ENCODE results near the gene PRKACA.

Gene PRKACA

DNA sequence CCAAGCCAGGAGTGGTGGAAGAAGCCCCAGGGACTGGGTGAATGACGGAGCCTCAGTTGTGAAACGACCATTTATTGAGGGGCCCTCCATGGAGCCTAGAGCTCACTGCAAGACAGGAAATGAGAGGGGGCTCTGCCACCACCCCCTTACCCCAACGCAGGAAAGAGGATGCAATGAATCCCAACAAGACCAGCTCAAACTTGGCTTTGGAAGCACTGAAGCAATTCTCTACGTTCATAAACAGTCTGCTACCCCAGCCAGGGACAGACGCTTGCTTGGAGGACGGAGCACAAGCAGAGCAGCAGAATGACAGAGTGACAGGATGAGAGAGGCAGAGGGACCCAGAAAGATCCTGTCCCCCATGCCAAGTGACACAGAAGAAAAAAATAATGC is 1.0 kb downstream of the PRKACA start:
- no peak for DNase-seq

DNA sequence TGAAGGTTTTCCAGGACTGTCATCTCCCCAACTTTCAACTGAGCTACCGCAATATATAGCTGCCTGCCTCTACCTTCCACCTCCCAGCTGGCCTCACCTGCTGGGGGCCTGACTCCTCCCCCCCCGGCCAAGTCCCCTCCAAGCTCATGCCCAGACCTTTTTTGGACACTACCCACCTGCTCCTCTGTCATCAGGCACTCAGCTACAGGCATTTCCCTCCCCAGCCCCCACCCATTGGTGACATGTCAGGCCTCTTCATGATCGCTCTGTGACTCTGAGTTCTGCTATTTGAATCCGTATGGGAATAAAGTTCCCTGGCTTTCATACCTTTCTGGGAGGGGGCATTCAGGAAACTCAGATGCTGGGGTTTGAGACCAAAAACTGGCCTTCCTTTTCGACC is 1.8 kb downstream of the PRKACA start:
- no peak for DNase-seq

DNA sequence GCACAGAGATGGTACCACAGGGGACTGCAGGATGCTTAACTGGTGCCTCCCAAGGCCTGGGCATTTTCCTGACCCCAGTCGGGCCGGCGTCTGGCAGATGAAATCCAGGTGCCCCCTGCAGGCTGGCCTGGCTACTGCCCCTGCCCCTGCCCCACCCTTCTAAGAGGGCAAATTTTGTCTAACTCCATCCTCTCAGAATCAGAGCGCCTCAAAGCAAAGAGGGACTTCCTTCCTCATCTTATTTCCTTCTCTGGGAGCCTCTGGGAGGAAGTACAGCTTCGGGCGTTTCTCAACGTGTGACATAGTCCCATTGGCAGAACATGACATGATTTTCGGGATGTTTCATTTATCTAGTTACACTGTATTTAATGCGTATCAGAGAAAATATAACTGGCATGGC is 2.7 kb downstream of the PRKACA start:
- peak; percentile 76 for DNase-seq

- no peak for DNase-seq
These were observed 3.1 kb downstream of the PRKACA start for GRCh38 chr19:14114439-14114838.

GRCh38 chr19:14113762-14114414 is 3.7 kb downstream of the PRKACA start:
- DNase-seq, result peak; percentile 85

- DNase-seq, result no peak
These were observed 4.7 kb downstream of the PRKACA start for GRCh38 chr19:14112809-14113385.

DNA sequence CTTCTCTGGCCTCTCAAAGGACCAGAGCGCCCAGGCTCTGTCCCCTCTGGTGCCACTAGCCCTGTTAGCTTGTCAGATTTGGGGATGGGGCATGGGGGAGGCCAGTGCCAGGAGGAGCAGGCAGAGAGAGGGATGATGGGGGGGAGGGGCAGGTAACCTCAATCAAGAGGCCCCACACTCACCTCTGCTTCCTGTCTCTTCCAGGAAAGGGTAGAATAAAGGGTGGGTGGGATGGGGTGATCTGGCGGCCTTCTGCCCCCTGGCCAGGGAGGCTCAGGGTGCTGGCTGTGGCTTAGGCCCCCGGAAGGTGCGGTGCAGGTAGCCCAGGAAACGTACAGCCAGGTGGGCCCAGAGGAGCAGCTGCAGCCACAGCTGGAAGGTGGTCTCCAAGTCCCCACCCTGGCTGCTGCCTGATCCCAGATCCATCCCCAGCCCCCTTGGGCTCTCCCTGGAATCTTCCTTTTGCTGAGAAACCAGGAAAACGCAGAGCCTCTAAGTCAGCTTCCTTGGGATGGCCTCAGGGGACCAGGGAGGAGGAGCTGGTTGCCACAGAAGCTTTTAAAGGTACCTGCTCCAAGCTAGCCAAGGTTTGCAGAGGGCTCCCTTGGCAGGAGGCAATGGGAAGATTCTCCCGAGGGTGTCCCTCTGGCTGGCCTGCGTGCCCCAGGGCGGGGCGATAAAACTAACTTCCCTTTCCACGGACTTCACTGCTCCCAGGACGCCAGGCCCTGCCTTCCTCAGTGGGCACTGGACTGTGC is 5.3 kb downstream of the PRKACA start:
- DNase-seq, result no peak

DNA sequence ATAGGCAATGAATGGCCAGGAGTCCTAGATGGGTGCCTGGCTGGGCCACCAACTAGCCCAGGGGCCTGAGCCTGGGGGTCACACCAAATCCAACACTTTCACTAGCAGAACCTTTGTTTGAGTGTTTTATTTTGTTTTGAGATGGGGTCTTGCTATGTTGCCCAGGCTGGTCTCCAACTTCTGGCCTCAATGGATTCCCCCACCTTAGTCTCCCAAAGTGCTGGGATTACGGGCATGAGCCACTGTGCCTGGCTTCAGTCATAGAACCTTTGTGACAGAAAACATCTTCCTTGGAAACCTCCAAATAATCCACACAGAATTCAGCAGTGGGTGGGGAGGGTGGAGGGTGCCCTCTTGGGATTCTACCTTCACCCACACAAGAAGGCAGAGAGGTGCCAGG is 6.1 kb downstream of the PRKACA start:
- no peak for DNase-seq

- DNase-seq, result no peak
These were observed 6.9 kb downstream of the PRKACA start for GRCh38 chr19:14110650-14111049.

DNA sequence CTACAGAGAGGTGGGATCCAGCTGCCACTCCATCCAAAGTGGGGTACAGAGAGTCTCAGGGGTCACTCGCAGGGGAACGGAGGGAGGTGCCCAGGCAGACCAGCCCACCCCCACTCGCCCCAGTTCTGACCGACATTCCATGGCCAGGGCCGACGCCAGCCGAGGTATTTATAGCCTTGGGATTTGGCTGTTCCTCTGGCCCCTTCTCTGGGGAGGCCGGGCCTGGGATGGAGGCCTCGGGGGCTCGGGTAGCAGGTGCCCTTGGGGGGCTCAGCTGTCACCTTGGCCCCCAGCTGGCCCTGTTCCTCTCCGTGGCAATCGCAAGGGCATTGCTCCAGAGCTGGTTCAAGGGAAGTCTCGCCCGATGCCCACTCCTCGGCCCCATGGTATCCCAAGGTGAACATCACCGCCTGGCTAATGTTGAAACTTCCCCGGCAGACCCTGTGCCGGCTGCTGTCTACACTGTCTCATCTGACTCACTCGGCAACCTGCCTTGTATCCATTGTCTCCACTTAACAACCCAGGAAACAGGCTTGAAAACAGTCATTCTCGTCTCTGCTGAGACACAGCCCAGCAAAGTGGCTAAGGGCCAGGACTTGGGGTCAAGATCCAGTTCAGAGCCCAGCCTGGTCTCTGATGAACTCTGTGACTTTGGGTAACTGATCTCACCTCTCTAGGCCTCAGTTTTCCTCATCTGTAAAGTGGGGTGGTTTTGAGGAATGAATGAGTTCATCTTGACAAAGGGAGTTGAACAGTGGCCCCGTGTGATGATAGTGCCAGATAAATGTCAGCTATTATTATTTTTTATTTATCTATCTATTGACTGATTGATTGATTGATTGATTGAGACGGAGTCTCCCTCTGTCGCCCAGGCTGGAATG is 9.7 kb downstream of the PRKACA start:
- no peak for DNase-seq

- no peak for DNase-seq
These were observed 10.7 kb downstream of the PRKACA start for GRCh38 chr19:14106840-14107239.

GRCh38 chr19:14105680-14106079 is 11.9 kb downstream of the PRKACA start:
- DNase-seq, result no peak

DNA sequence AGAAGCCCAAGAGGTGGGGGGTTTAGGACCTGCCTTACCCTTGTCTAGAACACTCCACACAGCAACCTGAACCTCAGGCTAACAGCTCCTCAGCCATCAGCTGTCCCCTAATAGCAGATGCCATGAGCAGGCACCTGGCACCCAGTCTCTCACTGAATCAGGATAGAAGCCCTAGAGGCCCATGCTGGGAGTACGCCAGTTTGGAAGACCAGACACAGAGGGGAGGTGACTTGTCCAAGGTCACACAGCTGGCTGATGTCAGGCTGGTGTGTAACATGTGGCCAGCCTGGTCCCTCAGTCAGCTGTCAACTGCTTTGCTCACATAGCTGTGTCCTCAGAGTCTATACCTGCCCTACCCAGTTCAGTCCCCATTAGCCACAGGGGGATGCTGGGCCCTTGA is 14.3 kb downstream of the PRKACA start:
- no peak for DNase-seq

- no peak for DNase-seq
These were observed 14.8 kb downstream of the PRKACA start for GRCh38 chr19:14102756-14103155.

- no peak for DNase-seq
These were observed 15.4 kb downstream of the PRKACA start for GRCh38 chr19:14102102-14102696.

DNA sequence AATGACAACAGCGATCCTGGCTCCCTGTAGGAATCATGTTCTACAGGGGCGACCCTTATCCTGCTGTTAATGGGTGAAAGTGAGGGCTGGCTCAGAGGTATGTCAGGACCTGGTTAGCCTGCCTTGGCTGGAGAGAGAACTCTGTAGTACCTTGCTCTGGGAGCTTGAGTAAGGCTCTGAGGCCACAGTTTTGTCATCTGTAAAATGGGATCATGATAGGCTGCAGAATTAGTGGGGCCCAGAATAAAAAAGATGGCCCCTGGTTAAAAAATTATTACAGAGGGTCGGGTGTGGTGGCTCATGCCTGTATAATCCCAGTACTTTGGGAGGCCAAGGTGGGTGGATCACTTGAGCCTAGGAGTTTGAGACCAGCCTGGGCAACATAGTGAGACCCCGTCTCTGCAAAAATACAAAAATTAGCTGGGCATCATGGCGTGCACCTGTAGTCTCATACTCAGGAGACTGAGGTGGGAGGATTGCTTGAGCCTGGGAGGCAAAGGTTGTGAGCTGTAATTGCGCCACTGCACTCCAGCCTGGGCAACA is 16.5 kb downstream of the PRKACA start:
- no peak for DNase-seq

DNA sequence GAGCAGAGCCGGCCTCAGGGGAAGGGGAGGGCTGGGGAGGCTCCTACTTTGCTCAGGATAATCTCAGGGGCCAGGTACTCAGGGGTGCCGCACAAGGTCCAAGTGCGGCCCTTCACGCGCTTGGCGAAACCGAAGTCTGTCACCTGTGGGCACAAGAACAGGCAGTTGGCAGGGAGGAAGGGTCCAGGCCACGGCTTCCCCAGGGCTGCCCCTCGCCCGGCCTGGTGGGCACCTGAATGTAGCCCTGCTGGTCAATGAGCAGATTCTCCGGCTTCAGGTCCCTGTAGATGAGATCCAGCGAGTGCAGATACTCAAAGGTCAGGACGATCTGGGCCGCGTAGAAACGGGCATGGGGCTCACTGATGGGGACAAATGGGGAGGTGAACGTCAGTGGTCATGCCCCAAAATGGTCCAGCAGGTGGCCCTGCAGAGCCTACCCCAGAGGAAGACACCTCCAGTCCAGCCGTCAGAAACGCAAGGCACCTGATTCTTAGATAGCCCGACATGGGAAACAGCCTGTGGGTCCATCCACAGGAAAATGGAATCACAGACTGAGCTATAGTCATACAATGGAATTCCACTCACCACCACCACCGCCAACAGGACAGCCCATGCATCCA is 19.9 kb downstream of the PRKACA start:
- DNase-seq, result no peak

DNA sequence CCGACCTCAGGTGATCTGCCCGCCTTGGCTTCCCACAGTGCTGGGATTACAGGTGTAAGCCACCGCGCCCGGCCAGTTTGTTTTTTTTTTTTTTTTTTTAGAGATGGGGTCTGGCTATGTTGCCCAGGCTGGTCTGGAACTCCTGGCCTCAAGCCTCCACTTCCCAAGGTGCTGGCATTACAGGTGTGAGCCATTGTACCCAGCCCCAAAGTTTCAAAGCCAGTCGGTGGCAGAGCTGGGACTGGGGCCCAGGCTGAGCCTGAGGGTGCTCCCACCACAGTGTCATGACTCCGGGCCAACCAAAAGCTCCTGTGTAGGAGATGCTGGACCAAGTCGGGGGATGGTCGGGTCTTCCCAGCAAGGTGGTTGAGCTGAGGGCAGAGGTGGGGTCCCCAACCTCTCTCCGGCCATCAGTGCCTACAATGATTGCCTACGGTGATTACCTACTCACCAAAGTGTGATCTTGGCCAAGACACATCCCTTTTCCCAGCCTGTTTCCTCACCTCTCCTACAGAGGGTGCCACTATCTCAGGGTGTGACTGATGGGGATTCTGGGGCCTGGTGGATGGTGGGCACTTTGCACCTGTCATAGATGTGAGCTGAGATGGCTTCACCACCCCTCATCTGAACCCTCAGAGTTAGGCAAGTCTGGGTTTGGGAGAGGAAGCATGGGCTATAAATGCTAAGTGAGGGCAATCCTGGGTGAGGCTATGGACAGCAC is 21.1 kb downstream of the PRKACA start:
- no peak for DNase-seq

DNA sequence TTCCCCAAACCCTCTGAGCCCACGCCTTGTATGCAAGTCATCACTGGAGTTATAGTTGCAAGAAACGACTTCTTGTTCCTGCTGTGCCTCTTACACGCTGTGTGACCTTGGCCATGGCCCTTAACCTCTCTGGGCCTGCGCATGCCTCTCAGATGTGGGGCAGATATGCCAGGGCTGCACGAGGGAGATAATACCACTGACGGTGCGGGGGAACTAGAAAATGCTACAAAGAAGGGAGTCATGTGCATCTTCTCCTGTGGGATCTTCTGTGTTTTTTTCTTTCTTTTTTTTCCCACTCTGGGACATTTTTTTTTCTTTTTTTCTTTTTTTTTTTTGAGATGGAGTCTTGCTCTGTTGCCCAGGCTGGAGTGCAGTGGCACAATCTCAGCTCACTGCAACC is 22.7 kb downstream of the PRKACA start:
- no peak for DNase-seq

- DNase-seq, result no peak
These were observed 24.3 kb downstream of the PRKACA start for GRCh38 chr19:14093117-14093823.

Measured in activated CD8-positive, alpha-beta memory T cell treated with anti-CD3 and anti-CD28 coated beads, Interleukin-2, amount 50 U/mL, for 48 hours (primary cell).